Measurements from ENCODE around the gene PARP2. TPM values are rescaled to one million over a fixed set of nuclear protein-coding genes. Genes with fewer than 3 reads are reported as not detected.
A peak's percentile ranks its signal among the peaks of the same experiment; 100 is the strongest.

PARP2 gene
- 41.7 and 42.9 TPM in 2 replicates for total RNA-seq (2021; fragmentation: NEBNext Ultra II Directional; extraction: Animal tissue kit (Norgen Biotek cat#: 25700))
- 14.8 and 27.7 TPM in 2 replicates for polyA plus RNA-seq (2011; rRNA removed)
- 28.0 TPM for polyA plus RNA-seq (2011; cell fraction: cytosol; rRNA removed)
- 17.3 TPM for polyA plus RNA-seq (2011; cell fraction: nucleus; rRNA removed)
- polyA plus RNA-seq (2012, experiment 1 of 2), result 35.2 to 52.0 TPM (median 39.6 TPM) in 4 replicates
- polyA plus RNA-seq (2012, experiment 2 of 2), result 5.5 TPM
- 26.4 TPM for polyA plus RNA-seq (2013, experiment 1 of 2)
- polyA plus RNA-seq (2013, experiment 2 of 2), result 25.2 TPM
- 14.5 and 20.9 TPM in 2 replicates for polyA minus RNA-seq (2011; rRNA and poly(A)+ RNA removed)
- 11.4 TPM for polyA minus RNA-seq (2011; cell fraction: cytosol; rRNA and poly(A)+ RNA removed)
- 16.0 TPM for polyA minus RNA-seq (2011; cell fraction: nucleus; rRNA and poly(A)+ RNA removed)
- long read RNA-seq, experiment 1, transcript PARP2-202 (16 exons, 1,881 nt), result major isoform, 7 of 20 reads
- long read RNA-seq, experiment 1, partial matches to known transcripts, result 10 of 20 reads
- long read RNA-seq, experiment 1, other reads (novel, unspliced or antisense), result 3 of 20 reads
- long read RNA-seq, experiment 2, transcript PARP2-202 (16 exons, 1,881 nt), result major isoform, 53 of 75 reads
- long read RNA-seq, experiment 2, partial matches to known transcripts, result 8 of 75 reads
- long read RNA-seq, experiment 2, other reads (novel, unspliced or antisense), result 12 of 75 reads

- ChIA-PET POLR2A (ENCODE audit: partially characterized antibody) (interaction anchor here (0.6 to 8.3 kb wide), 36 partner anchors 11 to 1136 kb away, joined by 3 to 215 read pairs (median 6); partner anchors contain the start of genes APEX1, CCNB1IP1, OSGEP and PIP4P1), CTCF (ENCODE audit: partially characterized antibody) (interaction anchor here (0.6 to 1.7 kb wide), 11 partner anchors 9 to 339 kb away, joined by 3 to 4 read pairs (median 3); no protein-coding TSS in a partner anchor)
- DNase-seq (ENCODE audit: low read depth in 1 of 2, low spot score in 2 of 2) (peak; percentile 98 to 100), FAIRE-seq (peak; percentile 98)
- Histone ChIP-seq H2BK15ac (ENCODE audit: low read length) (0 out of 2 replicates have a peak within 1 kb of the TSS, but pooled peaks have one; percentile 22), H3K18ac (ENCODE audit: extremely low read depth, low read length) (peak within 1 kb of the TSS; percentile 80; the same call in 1 of the 2 replicates), H3K27ac (ENCODE audit: low read depth, low read length) (peak within 1 kb of the TSS; percentile 83), H3K4me3 (ENCODE audit: extremely low read depth in 1 of 4, insufficient read depth in 2 of 4, low read depth in 3 of 4, low read length in 4 of 4) (peak within 1 kb of the TSS; percentile 86 to 97 (median 88)), H3K4me2 (ENCODE audit: insufficient read depth in 1 of 2, low read depth in 2 of 2, low read length in 2 of 2) (peak within 1 kb of the TSS; percentile 62 to 71), H3K27me3 (replicated peaks in 1 of 4; ENCODE audit: control insufficient read depth in 3 of 4, extremely low read depth in 1 of 4, insufficient read depth in 3 of 4, low read length in 3 of 4) (no peaks in the 10 kb centered on the region), H2AK5ac (ENCODE audit: low read depth, low read length) (no peak within 1 kb of the TSS), H3K4me1 (replicated peaks in 1 of 4; ENCODE audit: control insufficient read depth in 3 of 4, insufficient read depth in 4 of 4, low read length in 3 of 4) (no peaks in the 10 kb centered on the region; a peak in 1 of 7 replicates), H3K23ac (ENCODE audit: insufficient read length) (no peak within 1 kb of the TSS), H2BK5ac (ENCODE audit: low read depth, low read length) (peak within 1 kb of the TSS; percentile 89), H3K23me2 (ENCODE audit: low read depth, low read length) (peaks cover 2% of the 10 kb centered on the region; the same call in 1 of the 2 replicates), H3K4ac (replicated peaks; ENCODE audit: insufficient read length, low read depth, low read length) (no peak within 1 kb of the TSS), H2BK120ac (replicated peaks; ENCODE audit: low read depth, low read length) (no peak within 1 kb of the TSS), H4K8ac (ENCODE audit: extremely low read depth, insufficient read depth, low read length) (no peak within 1 kb of the TSS), H3K14ac (ENCODE audit: insufficient read length) (peak within 1 kb of the TSS; percentile 37), H3K79me1 (ENCODE audit: low read depth, low read length) (no peaks in the 10 kb centered on the region), H3K36me3 (ENCODE audit: control insufficient read depth in 2 of 4, insufficient read depth in 4 of 4, low read length in 3 of 4) (peaks cover 7 to 22% (median 15%) of the 10 kb centered on the region in 4 experiments; a peak in 7 of 8 replicates), H4K5ac (ENCODE audit: insufficient read length, low read depth, low read length) (peak within 1 kb of the TSS; percentile 28), H2BK12ac (ENCODE audit: low read depth, low read length) (no peak within 1 kb of the TSS), H3K9ac (replicated peaks in 1 of 4; ENCODE audit: extremely low read depth in 1 of 4, low read depth in 3 of 4, low read length in 3 of 4) (peak within 1 kb of the TSS; percentile 77 to 87 (median 80)), H3K79me2 (ENCODE audit: control insufficient read depth in 1 of 2, insufficient read depth in 2 of 2, low read length in 2 of 2) (peaks cover 0 to 15% of the 10 kb centered on the region in 2 experiments; a peak in 2 of 4 replicates), H3K9me3 (ENCODE audit: insufficient read depth in 2 of 2, low read depth in 1 of 2, low read length in 1 of 2) (no peaks in the 10 kb centered on the region), H3K56ac (replicated peaks; ENCODE audit: insufficient read length, low read depth, low read length) (peak within 1 kb of the TSS; percentile 65), H2AFZ (ENCODE audit: low read length) (peak within 1 kb of the TSS; percentile 47), H4K20me1 (replicated peaks in 1 of 2; ENCODE audit: control insufficient read depth in 1 of 2, insufficient read depth in 2 of 2, low read length in 2 of 2) (no peaks in the 10 kb centered on the region), H4K91ac (replicated peaks; ENCODE audit: insufficient read length, low read length) (no peak within 1 kb of the TSS), H2BK20ac (ENCODE audit: low read length) (no peak within 1 kb of the TSS)
- WGBS, 2 experiments (ENCODE audit: extremely low coverage in 1 of 2, insufficient coverage in 1 of 2, insufficient read length in 1 of 2, insufficient replicate concordance in 2 of 2, low coverage in 1 of 2, low lambda C conversion rate in 2 of 2, missing lambda C conversion rate in 1 of 2), result 2% methylated on average over 45 of the region's 50 CpGs; no CpG with 5 or more reads in 1 of the 2 experiments
- TF ChIP-seq GABPA (IDR thresholded peaks at IDR 0.05; ENCODE audit: borderline replicate concordance, insufficient read depth, low read length), result no peak
- TF ChIP-seq RFX5 (IDR thresholded peaks at IDR 0.05; ENCODE audit: borderline replicate concordance, low read depth, low read length), result no peak
- peak; percentile 85 for TF ChIP-seq YY1 (IDR thresholded peaks at IDR 0.05; ENCODE audit: low read depth, low read length)
- peak; percentile 94 for TF ChIP-seq CHD2 (IDR thresholded peaks at IDR 0.05; ENCODE audit: low read length)
- 0 out of 2 replicates have a peak, but pooled peaks have one; percentile 59 for TF ChIP-seq ATF2 (IDR thresholded peaks at IDR 0.05; ENCODE audit: low read length)
- peak; percentile 100 for TF ChIP-seq POLR2AphosphoS5 (IDR thresholded peaks at IDR 0.05; ENCODE audit: low read depth, low read length)
Measured at GRCh38 chr14:20343092-20343861, at the start of gene PARP2. Gene PARP2 (plus strand): TSS chr14:20343635. CDS start chr14:20343642, 7 bp downstream.

Measured in H1 (cell line).